ENCODE results near the gene PATJ.

DNA sequence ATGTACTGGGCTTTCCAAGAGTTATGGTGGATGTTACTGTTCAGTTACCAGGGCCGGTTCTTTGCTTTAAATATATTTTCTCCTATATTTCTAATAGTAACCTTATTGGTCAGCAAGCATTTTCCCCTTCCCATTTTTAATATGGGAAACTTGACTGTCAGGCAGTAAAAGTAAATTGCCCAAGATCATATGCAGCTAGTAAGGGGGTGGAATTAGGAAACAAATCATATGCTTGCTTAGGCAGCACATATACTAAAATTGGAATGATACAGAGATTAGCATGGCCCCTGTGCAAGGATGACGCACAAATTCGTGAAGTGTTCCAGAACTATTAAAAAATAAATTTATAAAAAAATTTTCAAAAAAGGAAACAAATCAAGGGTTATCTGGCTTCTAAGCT lies 73.9 kb downstream of the PATJ start:
- no peak for TF ChIP-seq POLR2AphosphoS5 (IDR thresholded peaks at IDR 0.05)
- TF ChIP-seq POLR2A (IDR thresholded peaks at IDR 0.05; ENCODE audit: low read depth), result no peak

Data from esophagus muscularis mucosa (tissue), 2 donors.